Duodenal mucosa (tissue), 2 donors: ENCODE results near the gene CDH12.
"Not testable (repeated sequence)": the region's sequence is repeated elsewhere in the genome, so short reads cannot be mapped to it uniquely, and the experiment has no call there.

ENCODE experiments used
- H3K27ac ChIP-seq: one replicate; pipeline ENCODE4 v1.7.0; 2013; ENCODE audit warnings: low read depth, low read length
- H3K27me3 ChIP-seq, 2 donors: one replicate each; pipeline ENCODE4 v1.7.0; 2013; ENCODE audit warnings: low read length in 2 of 2, control low read depth in 1 of 2; ENCODE audit not compliant: insufficient read depth in 2 of 2, control insufficient read depth in 1 of 2
- H3K36me3 ChIP-seq, 2 donors: one replicate each; pipeline ENCODE4 v1.7.0; 2013; ENCODE audit warnings: low read length in 2 of 2, control low read depth in 1 of 2; ENCODE audit not compliant: insufficient read depth in 2 of 2, control insufficient read depth in 1 of 2
- H3K4me1 ChIP-seq, 2 donors: one replicate each; pipeline ENCODE4 v1.7.0; 2013; ENCODE audit warnings: low read length in 2 of 2, control low read depth in 1 of 2; ENCODE audit not compliant: insufficient read depth in 2 of 2, control insufficient read depth in 1 of 2
- H3K4me3 ChIP-seq, 2 donors: one replicate each; pipeline ENCODE4 v1.7.0; 2013; ENCODE audit warnings: low read length in 2 of 2, low read depth in 1 of 2
- H3K9ac ChIP-seq, 2 donors: one replicate each; pipeline ENCODE4 v1.7.0; 2013; ENCODE audit warnings: low read length in 2 of 2, low read depth in 1 of 2
- H3K9me3 ChIP-seq, 2 donors: one replicate each; pipeline ENCODE4 v1.7.0; 2013; ENCODE audit warnings: low read length in 2 of 2, control low read depth in 1 of 2; ENCODE audit not compliant: control insufficient read depth in 1 of 2

CDH12 gene

GRCh38 chr5:22779499-22779898 lies 73.6 kb downstream of the CDH12 start:
- no peaks in the 10 kb centered on the region for H3K9me3 ChIP-seq
- no peak overlapping the region for H3K9ac ChIP-seq
- H3K27ac ChIP-seq: no peak overlapping the region
- no peaks in the 10 kb centered on the region for H3K27me3 ChIP-seq
- H3K4me3 ChIP-seq: no peak overlapping the region
- no peaks in the 10 kb centered on the region for H3K4me1 ChIP-seq
- no peaks in the 10 kb centered on the region for H3K36me3 ChIP-seq

GRCh38 chr5:22776285-22776684 lies 76.9 kb downstream of the CDH12 start:
- Histone ChIP-seq H3K27ac (no peak overlapping the region), H3K9me3 (no peaks in the 10 kb centered on the region), H3K27me3 (no peaks in the 10 kb centered on the region), H3K36me3 (no peaks in the 10 kb centered on the region), H3K9ac (no peak overlapping the region), H3K4me1 (no peaks in the 10 kb centered on the region), H3K4me3 (no peak overlapping the region)

GRCh38 chr5:22774214-22774613 lies 78.9 kb downstream of the CDH12 start:
- not testable (repeated sequence) for H3K4me3 ChIP-seq, H3K9ac ChIP-seq, H3K4me1 ChIP-seq, H3K27me3 ChIP-seq, H3K27ac ChIP-seq, H3K9me3 ChIP-seq, H3K36me3 ChIP-seq

GRCh38 chr5:22764736-22765135 lies 88.4 kb downstream of the CDH12 start:
- H3K27ac ChIP-seq: no peak overlapping the region
- no peaks in the 10 kb centered on the region for H3K4me1 ChIP-seq
- H3K9ac ChIP-seq: no peak overlapping the region
- no peaks in the 10 kb centered on the region for H3K9me3 ChIP-seq
- no peak overlapping the region for H3K4me3 ChIP-seq
- no peaks in the 10 kb centered on the region for H3K27me3 ChIP-seq
- H3K36me3 ChIP-seq: no peaks in the 10 kb centered on the region

- Histone ChIP-seq H3K9ac (no peak overlapping the region), H3K4me3 (no peak overlapping the region), H3K27me3 (no peaks in the 10 kb centered on the region), H3K9me3 (no peaks in the 10 kb centered on the region), H3K4me1 (no peaks in the 10 kb centered on the region), H3K36me3 (no peaks in the 10 kb centered on the region), H3K27ac (no peak overlapping the region)
Observed at GRCh38 chr5:22757776-22758175, 95.4 kb downstream of the CDH12 start.

GRCh38 chr5:22754155-22754554 lies 99.0 kb downstream of the CDH12 start:
- no peaks in the 10 kb centered on the region for H3K36me3 ChIP-seq
- no peak overlapping the region for H3K4me3 ChIP-seq
- no peak overlapping the region for H3K27ac ChIP-seq
- H3K9me3 ChIP-seq: no peaks in the 10 kb centered on the region
- H3K4me1 ChIP-seq: no peaks in the 10 kb centered on the region
- no peaks in the 10 kb centered on the region for H3K27me3 ChIP-seq
- no peak overlapping the region for H3K9ac ChIP-seq

- Histone ChIP-seq H3K4me1 (no peaks in the 10 kb centered on the region), H3K9me3 (no peaks in the 10 kb centered on the region), H3K4me3 (no peak overlapping the region), H3K27ac (no peak overlapping the region), H3K9ac (no peak overlapping the region), H3K36me3 (no peaks in the 10 kb centered on the region), H3K27me3 (no peaks in the 10 kb centered on the region)
Observed at GRCh38 chr5:22751536-22751935, 101.6 kb downstream of the CDH12 start.

GRCh38 chr5:22736443-22737003 lies 116.6 kb downstream of the CDH12 start:
- H3K4me1 ChIP-seq: no peaks in the 10 kb centered on the region
- H3K9me3 ChIP-seq: no peaks in the 10 kb centered on the region
- no peak overlapping the region for H3K27ac ChIP-seq
- no peaks in the 10 kb centered on the region for H3K27me3 ChIP-seq
- H3K9ac ChIP-seq: no peak overlapping the region
- no peak overlapping the region for H3K4me3 ChIP-seq
- H3K36me3 ChIP-seq: no peaks in the 10 kb centered on the region

- no peaks in the 10 kb centered on the region for H3K9me3 ChIP-seq
- H3K36me3 ChIP-seq: no peaks in the 10 kb centered on the region
- no peaks in the 10 kb centered on the region for H3K4me1 ChIP-seq
- no peak overlapping the region for H3K9ac ChIP-seq
- no peaks in the 10 kb centered on the region for H3K27me3 ChIP-seq
- no peak overlapping the region for H3K4me3 ChIP-seq
- no peak overlapping the region for H3K27ac ChIP-seq
Observed at GRCh38 chr5:22734907-22735306, 118.2 kb downstream of the CDH12 start.

- Histone ChIP-seq H3K4me3 (no peak overlapping the region), H3K9ac (no peak overlapping the region), H3K9me3 (no peaks in the 10 kb centered on the region), H3K36me3 (no peaks in the 10 kb centered on the region), H3K27ac (no peak overlapping the region), H3K4me1 (no peaks in the 10 kb centered on the region), H3K27me3 (no peaks in the 10 kb centered on the region)
Observed at GRCh38 chr5:22728610-22729009, 124.5 kb downstream of the CDH12 start.

GRCh38 chr5:22722491-22722890 lies 130.7 kb downstream of the CDH12 start:
- Histone ChIP-seq H3K9ac (no peak overlapping the region), H3K27ac (no peak overlapping the region), H3K27me3 (no peaks in the 10 kb centered on the region), H3K9me3 (peaks cover 0 to 3% of the 10 kb centered on the region in 2 donors), H3K36me3 (no peaks in the 10 kb centered on the region), H3K4me3 (no peak overlapping the region), H3K4me1 (no peaks in the 10 kb centered on the region)
